ENCODE results near the gene ANKFY1. TPM values are rescaled to one million over a fixed set of nuclear protein-coding genes. Genes with fewer than 3 reads are reported as not detected.

The ANKFY1 gene
- total RNA-seq, 2 experiments from 2014 or later = 79.1 to 87.5 TPM

- Mint-ChIP-seq H3K36me3 (ENCODE audit: low read depth) (peaks cover 17% of the 10 kb centered on the region), H3K4me1 (peaks cover 2% of the 10 kb centered on the region), H3K4me3 (no peak overlapping the region), H3K27me3 (no peaks in the 10 kb centered on the region), H3K9me3 (no peaks in the 10 kb centered on the region), H3K27ac (no peak overlapping the region)
- ChIA-PET POLR2A (no interaction called here), CTCF (interaction anchor here (1.3 kb wide), 1 partner anchor 197 kb away, joined by 3 read pairs; no protein-coding TSS in a partner anchor)
- no peak for DNase-seq
Observed at GRCh38 chr17:4221899-4222659, 41.7 kb downstream of the ANKFY1 start.

- no peaks in the 10 kb centered on the region for H3K27me3 Mint-ChIP-seq
- peaks cover 20% of the 10 kb centered on the region for H3K36me3 Mint-ChIP-seq (ENCODE audit: low read depth)
- no peak for DNase-seq
- no peak overlapping the region for H3K4me3 Mint-ChIP-seq
- no peaks in the 10 kb centered on the region for H3K9me3 Mint-ChIP-seq
- ChIA-PET POLR2A (no interaction called here), CTCF (interaction anchor here (0.6 kb wide), 1 partner anchor 22 kb away, joined by 3 read pairs; no protein-coding TSS in a partner anchor)
- no peak overlapping the region for H3K27ac Mint-ChIP-seq
- H3K4me1 Mint-ChIP-seq = peaks cover 2% of the 10 kb centered on the region
Observed at GRCh38 chr17:4221163-4221562, 42.6 kb downstream of the ANKFY1 start.

- ChIA-PET CTCF (interaction anchor here (0.6 kb wide), 2 partner anchors 21 to 23 kb away, joined by 3 read pairs; no protein-coding TSS in a partner anchor), POLR2A (no interaction called here)
- Mint-ChIP-seq H3K36me3 (ENCODE audit: low read depth) (peaks cover 22% of the 10 kb centered on the region), H3K27me3 (no peaks in the 10 kb centered on the region), H3K4me1 (peaks cover 3% of the 10 kb centered on the region), H3K9me3 (no peaks in the 10 kb centered on the region), H3K27ac (peak overlapping the region; percentile 31), H3K4me3 (no peak overlapping the region)
- DNase-seq = no peak
Observed at GRCh38 chr17:4220655-4221054, 43.1 kb downstream of the ANKFY1 start.

- H3K4me3 Mint-ChIP-seq = no peak overlapping the region
- H3K27me3 Mint-ChIP-seq = no peaks in the 10 kb centered on the region
- DNase-seq = no peak
- CTCF ChIA-PET = no interaction called here
- peaks cover 8% of the 10 kb centered on the region for H3K4me1 Mint-ChIP-seq
- POLR2A ChIA-PET = no interaction called here
- peak overlapping the region; percentile 2 for H3K27ac Mint-ChIP-seq
- no peaks in the 10 kb centered on the region for H3K9me3 Mint-ChIP-seq
- H3K36me3 Mint-ChIP-seq (ENCODE audit: low read depth) = peaks cover 22% of the 10 kb centered on the region
Observed at GRCh38 chr17:4219241-4219640, 44.5 kb downstream of the ANKFY1 start.

- Mint-ChIP-seq H3K4me1 (peaks cover 11% of the 10 kb centered on the region), H3K27ac (peak overlapping the region; percentile 48), H3K36me3 (ENCODE audit: low read depth) (peaks cover 26% of the 10 kb centered on the region), H3K9me3 (no peaks in the 10 kb centered on the region), H3K27me3 (no peaks in the 10 kb centered on the region), H3K4me3 (no peak overlapping the region)
- CTCF ChIA-PET = interaction anchor here (0.6 to 3.6 kb wide), 17 partner anchors 10 to 642 kb away, joined by 3 to 14 read pairs (median 3); partner anchors contain the start of gene SPNS3
- POLR2A ChIA-PET = no interaction called here
- no peak for DNase-seq
Observed at GRCh38 chr17:4215882-4216570, 47.8 kb downstream of the ANKFY1 start.

- POLR2A ChIA-PET = no interaction called here
Observed at GRCh38 chr17:4214157-4214556, 49.6 kb downstream of the ANKFY1 start.

GRCh38 chr17:4209611-4210010, 54.2 kb downstream of the ANKFY1 start:
- Mint-ChIP-seq H3K9me3 (no peaks in the 10 kb centered on the region), H3K36me3 (ENCODE audit: low read depth) (peaks cover 50% of the 10 kb centered on the region), H3K27ac (no peak overlapping the region), H3K4me1 (peaks cover 22% of the 10 kb centered on the region), H3K4me3 (no peak overlapping the region), H3K27me3 (no peaks in the 10 kb centered on the region)
- ChIA-PET POLR2A (no interaction called here), CTCF (interaction anchor here (1.2 to 3.8 kb wide), 2 partner anchors 9 to 197 kb away, joined by 3 to 16 read pairs; no protein-coding TSS in a partner anchor)
- no peak for DNase-seq

More at GRCh38 chr17:4214157-4214556, 49.6 kb downstream of the ANKFY1 start:
- no peak overlapping the region for H3K4me3 Mint-ChIP-seq
- H3K27me3 Mint-ChIP-seq = no peaks in the 10 kb centered on the region
- H3K9me3 Mint-ChIP-seq = no peaks in the 10 kb centered on the region
- no peak overlapping the region for H3K27ac Mint-ChIP-seq
- CTCF ChIA-PET = no interaction called here
- H3K4me1 Mint-ChIP-seq = peaks cover 11% of the 10 kb centered on the region
- no peak for DNase-seq
- H3K36me3 Mint-ChIP-seq (ENCODE audit: low read depth) = peaks cover 26% of the 10 kb centered on the region

- no peak for DNase-seq
- peaks cover 17% of the 10 kb centered on the region for H3K4me1 Mint-ChIP-seq
- H3K36me3 Mint-ChIP-seq (ENCODE audit: low read depth) = peaks cover 51% of the 10 kb centered on the region
- CTCF ChIA-PET = interaction anchor here (0.6 to 0.7 kb wide), 2 partner anchors 25 to 946 kb away, joined by 3 read pairs; no protein-coding TSS in a partner anchor
- H3K4me3 Mint-ChIP-seq = no peak overlapping the region
- H3K27ac Mint-ChIP-seq = no peak overlapping the region
- no peaks in the 10 kb centered on the region for H3K9me3 Mint-ChIP-seq
- POLR2A ChIA-PET = no interaction called here
- H3K27me3 Mint-ChIP-seq = no peaks in the 10 kb centered on the region
Observed at GRCh38 chr17:4208238-4208637, 55.5 kb downstream of the ANKFY1 start.

GRCh38 chr17:4206962-4207361, 56.8 kb downstream of the ANKFY1 start:
- POLR2A ChIA-PET = no interaction called here
- peaks cover 49% of the 10 kb centered on the region for H3K36me3 Mint-ChIP-seq (ENCODE audit: low read depth)
- no peaks in the 10 kb centered on the region for H3K9me3 Mint-ChIP-seq
- no peak overlapping the region for H3K4me3 Mint-ChIP-seq
- CTCF ChIA-PET = interaction anchor here (0.7 kb wide), 1 partner anchor 133 kb away, joined by 3 read pairs; no protein-coding TSS in a partner anchor
- peaks cover 17% of the 10 kb centered on the region for H3K4me1 Mint-ChIP-seq
- no peak for DNase-seq
- H3K27me3 Mint-ChIP-seq = no peaks in the 10 kb centered on the region
- peak overlapping the region; percentile 13 for H3K27ac Mint-ChIP-seq

GRCh38 chr17:4205917-4206316, 57.9 kb downstream of the ANKFY1 start:
- CTCF ChIA-PET = interaction anchor here (0.7 to 1.3 kb wide), 2 partner anchors 27 to 207 kb away, joined by 3 to 4 read pairs; no protein-coding TSS in a partner anchor
- no peak overlapping the region for H3K27ac Mint-ChIP-seq

GRCh38 chr17:4204710-4205173, 59.0 kb downstream of the ANKFY1 start:
- DNase-seq = no peak
- H3K27me3 Mint-ChIP-seq = no peaks in the 10 kb centered on the region
- peaks cover 17% of the 10 kb centered on the region for H3K4me1 Mint-ChIP-seq
- ChIA-PET POLR2A (no interaction called here), CTCF (interaction anchor here (0.6 to 1.3 kb wide), 5 partner anchors 12 to 215 kb away, joined by 3 to 4 read pairs (median 3); no protein-coding TSS in a partner anchor)
- no peak overlapping the region for H3K4me3 Mint-ChIP-seq
- H3K27ac Mint-ChIP-seq = no peak overlapping the region
- H3K9me3 Mint-ChIP-seq = no peaks in the 10 kb centered on the region
- H3K36me3 Mint-ChIP-seq (ENCODE audit: low read depth) = peaks cover 51% of the 10 kb centered on the region

More at GRCh38 chr17:4205917-4206316, 57.9 kb downstream of the ANKFY1 start:
- DNase-seq = no peak
- POLR2A ChIA-PET = no interaction called here
- H3K36me3 Mint-ChIP-seq (ENCODE audit: low read depth) = peaks cover 52% of the 10 kb centered on the region
- no peaks in the 10 kb centered on the region for H3K27me3 Mint-ChIP-seq
- no peaks in the 10 kb centered on the region for H3K9me3 Mint-ChIP-seq
- peaks cover 17% of the 10 kb centered on the region for H3K4me1 Mint-ChIP-seq
- no peak overlapping the region for H3K4me3 Mint-ChIP-seq

GRCh38 chr17:4204190-4204589, 59.6 kb downstream of the ANKFY1 start:
- Mint-ChIP-seq H3K9me3 (no peaks in the 10 kb centered on the region), H3K4me3 (no peak overlapping the region), H3K36me3 (ENCODE audit: low read depth) (peaks cover 48% of the 10 kb centered on the region), H3K4me1 (peaks cover 17% of the 10 kb centered on the region), H3K27ac (no peak overlapping the region), H3K27me3 (no peaks in the 10 kb centered on the region)
- ChIA-PET POLR2A (no interaction called here), CTCF (interaction anchor here (0.6 to 0.8 kb wide), 2 partner anchors 180 to 215 kb away, joined by 3 read pairs; no protein-coding TSS in a partner anchor)
- no peak for DNase-seq

- Mint-ChIP-seq H3K36me3 (ENCODE audit: low read depth) (peaks cover 36% of the 10 kb centered on the region), H3K4me3 (no peak overlapping the region), H3K9me3 (no peaks in the 10 kb centered on the region), H3K4me1 (peaks cover 2% of the 10 kb centered on the region), H3K27ac (no peak overlapping the region), H3K27me3 (no peaks in the 10 kb centered on the region)
- POLR2A ChIA-PET = interaction anchor here (0.6 kb wide), 1 partner anchor 1886 kb away, joined by 3 read pairs; no protein-coding TSS in a partner anchor
- no peak for DNase-seq
- CTCF ChIA-PET = interaction anchor here (2.1 kb wide), 1 partner anchor 9 kb away, joined by 16 read pairs; no protein-coding TSS in a partner anchor
Observed at GRCh38 chr17:4201226-4201625, 62.6 kb downstream of the ANKFY1 start.
